GM19238 (cell line): Measurements from ENCODE around the gene MACROD1.
"Not testable (repeated sequence)": the region's sequence is repeated elsewhere in the genome, so short reads cannot be mapped to it uniquely, and the experiment has no call there.

Source experiments
- DNase-seq: peaks from one replicate; pipeline ENCODE4 v3.0.0; 2011; ENCODE audit warnings: low spot score; ENCODE audit not compliant: insufficient read length

MACROD1 gene

DNA sequence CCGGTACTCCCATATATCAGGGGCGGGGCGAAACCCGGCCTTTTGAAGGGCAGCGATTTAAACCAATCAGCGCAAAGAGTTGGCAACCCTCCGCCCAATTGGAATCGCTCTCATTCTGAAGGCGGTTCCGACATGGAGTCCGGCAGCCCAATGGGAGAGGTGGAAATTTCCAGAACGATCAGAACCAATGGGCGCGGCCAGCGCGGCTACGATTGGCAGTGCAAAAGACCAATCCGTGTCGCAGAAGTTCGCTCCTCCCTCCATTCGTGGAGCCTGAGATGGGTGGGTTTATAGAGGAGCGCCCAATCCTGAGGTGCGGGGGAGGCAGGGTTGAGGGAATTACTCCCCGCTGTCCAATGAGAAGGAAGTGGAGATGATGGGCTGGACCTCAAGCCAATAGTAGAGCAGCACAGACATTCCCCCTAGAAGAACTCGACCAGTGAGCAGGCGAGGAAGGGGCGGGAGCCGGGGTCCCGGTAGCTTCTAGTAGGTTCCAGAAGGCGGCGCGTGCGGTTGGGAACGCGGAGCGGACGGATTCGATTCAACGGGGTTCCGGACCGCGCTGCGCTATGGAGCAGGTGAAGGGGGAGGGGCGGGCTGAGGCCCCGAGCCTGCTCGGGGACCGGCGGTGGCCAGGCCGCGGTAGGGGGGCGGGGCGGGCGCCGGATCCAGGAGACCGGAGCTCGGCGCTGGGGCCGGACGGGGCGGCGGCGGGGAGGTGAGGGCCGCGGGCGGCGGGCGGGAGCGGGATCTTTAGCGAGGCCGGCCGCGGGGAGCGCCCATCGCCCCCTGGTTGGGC, 20.0 kb upstream of the MACROD1 start, which contains the start of gene STIP1:
TSS of gene STIP1 (plus strand) at position 479 of the 799 bp plus-strand sequence. CDS start at position 570, 91 bp downstream.
- DNase-seq, result peak; percentile 98

DNA sequence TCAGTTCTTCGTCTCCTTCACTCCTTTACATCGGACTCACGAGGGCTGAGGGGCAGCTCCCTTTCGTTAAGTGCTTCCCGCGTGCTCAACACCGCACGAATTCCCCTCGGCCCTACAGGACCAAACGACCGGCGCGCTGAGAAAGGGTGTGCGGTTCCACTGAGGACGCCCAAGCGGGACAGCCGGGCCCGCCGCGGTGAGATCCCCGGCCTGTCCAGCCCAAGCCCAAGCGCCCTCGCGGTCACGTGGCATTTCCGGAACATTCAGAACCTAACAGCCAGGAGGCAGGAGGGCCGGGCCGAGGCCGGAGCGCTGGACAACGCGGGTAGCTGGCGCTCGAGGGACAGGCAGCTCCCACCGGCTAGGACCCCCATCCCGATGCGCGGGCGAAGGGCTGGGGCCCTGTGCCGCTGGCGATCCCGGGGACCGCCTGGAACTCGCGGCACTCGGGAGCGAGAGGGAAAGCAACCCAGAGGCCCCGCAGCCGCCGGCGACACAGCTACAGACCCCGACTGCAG, 19.3 kb upstream of the MACROD1 start:
- DNase-seq, result peak; percentile 28

- no peak for DNase-seq
These were observed 18.0 kb upstream of the MACROD1 start for GRCh38 chr11:64183890-64184289.

DNA sequence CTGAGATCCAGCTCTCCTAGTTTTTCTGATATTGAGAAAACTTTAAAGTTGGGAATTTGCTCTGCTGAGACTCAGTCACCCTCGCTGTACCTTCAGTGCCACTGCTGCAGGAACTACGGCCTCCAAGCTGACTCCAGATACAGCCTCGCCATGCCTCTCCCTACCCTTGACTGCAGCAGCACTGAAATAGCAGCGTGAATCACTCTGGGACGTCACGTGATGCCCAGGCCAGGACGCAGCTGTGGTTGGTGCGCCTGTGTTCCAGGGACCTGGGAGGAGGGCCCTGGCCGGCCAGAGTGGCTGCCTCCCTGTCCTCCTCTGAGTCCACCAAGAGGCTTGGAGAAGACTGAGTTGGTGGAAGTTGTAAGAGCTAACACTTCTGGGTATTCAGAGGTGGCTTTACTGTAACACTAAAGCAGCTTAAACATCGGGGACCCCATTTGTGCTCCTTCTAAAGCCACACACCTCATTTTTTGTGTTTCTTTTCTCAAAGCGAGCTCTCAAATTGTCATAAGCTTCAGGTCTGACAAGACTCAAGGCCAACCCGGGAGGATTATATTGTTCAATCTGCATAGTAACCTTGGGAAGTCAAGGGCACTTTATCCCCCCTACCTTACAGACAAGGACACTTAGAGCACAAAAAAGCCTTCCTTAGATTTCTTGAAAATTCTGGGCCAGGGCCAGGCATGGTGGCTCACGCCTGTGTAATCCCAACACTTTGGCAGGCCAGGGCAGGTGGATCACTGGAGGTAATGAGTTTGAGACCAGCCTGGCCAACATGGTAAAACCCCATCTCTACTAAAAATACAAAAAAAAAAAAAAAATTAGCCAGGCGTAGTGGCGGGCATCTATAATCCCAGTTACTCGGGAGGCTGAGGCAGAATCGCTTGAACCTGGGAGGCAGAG, 15.8 kb upstream of the MACROD1 start:
- peak; percentile 49 for DNase-seq

DNA sequence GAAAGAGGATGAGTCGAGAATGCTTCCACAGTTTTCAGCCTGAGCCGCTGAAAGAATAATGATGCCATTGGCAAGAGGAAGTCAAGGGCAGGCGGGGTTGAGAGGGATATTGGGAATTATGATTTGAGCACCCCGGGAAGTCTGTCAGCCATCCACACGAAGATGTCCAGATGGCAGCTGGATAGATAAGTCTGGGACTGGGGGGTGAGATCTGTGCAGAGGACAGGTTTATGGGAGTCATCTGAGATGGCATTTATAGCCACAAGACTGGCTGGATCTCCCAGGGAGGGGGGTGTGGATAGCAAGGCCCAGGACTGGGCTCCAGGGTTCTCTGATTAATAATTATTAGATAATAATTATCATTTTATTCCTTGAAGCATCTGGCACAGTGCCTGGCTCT, 15.0 kb upstream of the MACROD1 start:
- no peak for DNase-seq

DNA sequence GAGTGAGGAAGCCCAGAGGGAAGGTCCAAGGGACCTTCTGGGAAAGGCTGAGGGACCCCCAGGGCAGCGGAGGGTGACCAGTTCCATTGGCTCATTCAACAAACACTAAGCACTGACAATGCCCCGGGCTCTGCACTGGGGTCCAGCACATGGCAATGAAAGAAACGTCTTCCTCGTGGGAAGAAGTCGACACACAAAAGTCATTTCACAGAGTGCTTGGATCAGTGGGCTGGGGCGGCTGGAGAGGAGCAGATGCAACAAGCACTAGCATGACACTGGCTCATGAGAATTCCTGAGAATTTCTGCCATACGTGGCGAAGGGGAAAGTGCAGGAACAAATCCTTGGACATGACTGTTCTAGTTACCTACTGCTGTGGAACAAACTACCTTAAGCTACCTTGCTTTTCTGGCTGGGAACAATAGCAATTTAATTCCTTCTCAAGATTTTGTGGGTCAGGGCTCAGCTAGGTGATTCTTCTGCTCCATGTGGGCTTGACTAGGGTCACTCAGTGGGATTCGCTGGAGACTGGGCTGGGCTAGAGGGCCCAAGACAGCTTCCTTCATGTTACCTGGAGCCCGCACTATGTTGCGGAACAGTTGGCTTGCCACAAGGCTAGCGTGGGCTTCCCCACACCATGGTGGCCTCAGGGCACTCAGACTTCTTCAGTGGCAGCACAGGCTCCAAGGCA, 13.2 kb upstream of the MACROD1 start:
- DNase-seq, result no peak

- no peak for DNase-seq
These were observed 12.3 kb upstream of the MACROD1 start for GRCh38 chr11:64178203-64178602.

- no peak for DNase-seq
These were observed 10.8 kb upstream of the MACROD1 start for GRCh38 chr11:64176751-64177150.

DNA sequence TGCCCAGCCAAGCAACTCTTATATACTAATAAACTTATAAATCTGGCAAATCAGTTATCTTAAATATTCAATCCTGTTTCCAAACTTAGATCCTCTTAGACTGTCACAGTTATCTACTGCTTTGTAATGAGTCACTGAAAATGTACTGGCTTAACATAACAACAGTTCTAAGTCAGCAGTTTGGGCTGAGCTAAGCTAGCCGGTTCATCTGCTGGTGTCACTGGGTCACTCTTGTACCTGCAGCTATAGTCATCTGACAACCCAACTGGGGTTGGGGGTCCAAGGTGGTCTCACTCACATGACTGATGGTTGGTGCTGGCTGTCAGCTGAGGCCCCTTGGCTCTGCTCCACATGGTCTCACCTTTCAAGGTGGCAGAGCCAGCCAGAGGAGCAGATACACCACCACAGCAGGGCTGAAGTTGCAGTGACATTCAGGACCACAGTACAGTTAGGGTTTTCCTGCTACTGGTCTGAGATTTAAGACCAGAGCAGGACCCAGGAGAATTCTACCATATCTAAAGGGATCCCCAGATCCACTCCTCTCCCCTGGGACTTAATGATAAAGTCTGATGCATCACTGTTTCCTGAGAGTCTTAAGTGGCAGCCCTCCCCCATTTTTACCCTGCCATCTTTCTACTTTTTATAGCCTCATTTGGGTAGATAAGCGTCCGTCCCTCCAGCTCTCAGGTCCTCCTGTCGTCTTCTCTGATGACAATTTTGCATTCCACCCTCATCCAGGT, 7.9 kb upstream of the MACROD1 start:
- no peak for DNase-seq

- no peak for DNase-seq
These were observed 4.5 kb upstream of the MACROD1 start for GRCh38 chr11:64170419-64170818.

GRCh38 chr11:64165481-64165841, 452 bp downstream of the MACROD1 start:
- DNase-seq, result no peak

DNA sequence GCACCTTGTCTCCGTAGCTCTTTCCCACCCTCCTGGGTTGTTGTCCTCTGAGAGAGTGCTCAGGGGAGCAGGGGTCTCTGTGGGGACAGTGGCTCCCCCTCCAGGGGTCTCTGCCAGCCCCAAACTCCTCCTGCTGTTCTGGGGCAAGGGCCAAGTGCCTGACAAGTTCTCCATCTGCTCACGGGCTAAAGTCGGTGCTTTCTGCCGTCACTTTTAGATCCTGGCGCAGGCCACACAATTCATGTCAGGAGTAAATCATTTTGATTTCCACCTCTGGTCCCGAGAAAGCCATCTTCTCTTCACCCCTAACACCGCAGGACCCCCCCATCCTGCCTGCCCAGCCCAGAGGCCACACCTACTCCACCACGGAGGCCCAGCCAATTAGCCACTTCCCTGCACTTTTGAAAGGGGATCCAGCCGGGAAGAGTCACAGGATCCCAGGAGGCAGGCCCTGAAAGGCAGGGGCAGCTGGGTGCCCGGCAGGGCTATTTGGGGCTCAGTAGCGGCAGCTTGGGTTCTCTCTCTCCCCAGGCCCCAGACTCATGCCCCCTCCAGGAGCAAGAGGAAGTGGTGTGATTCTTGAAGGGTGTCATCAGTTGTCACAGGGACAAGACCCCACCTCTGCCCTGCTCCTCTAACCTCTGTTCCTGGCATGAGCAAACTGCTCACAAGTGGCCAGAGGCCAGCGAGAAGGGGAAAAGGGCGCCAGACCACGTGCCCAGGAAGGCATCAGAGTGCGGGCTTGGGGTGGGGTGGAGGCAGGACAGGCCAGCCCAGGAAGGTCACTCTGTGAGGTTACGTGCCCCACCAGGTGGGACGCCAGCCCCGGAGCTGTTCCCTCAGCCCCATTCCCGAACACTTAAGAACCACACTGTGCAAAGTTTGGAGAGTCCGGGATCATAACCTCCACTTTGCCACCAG, 1.3 kb downstream of the MACROD1 start:
- DNase-seq, result no peak

DNA sequence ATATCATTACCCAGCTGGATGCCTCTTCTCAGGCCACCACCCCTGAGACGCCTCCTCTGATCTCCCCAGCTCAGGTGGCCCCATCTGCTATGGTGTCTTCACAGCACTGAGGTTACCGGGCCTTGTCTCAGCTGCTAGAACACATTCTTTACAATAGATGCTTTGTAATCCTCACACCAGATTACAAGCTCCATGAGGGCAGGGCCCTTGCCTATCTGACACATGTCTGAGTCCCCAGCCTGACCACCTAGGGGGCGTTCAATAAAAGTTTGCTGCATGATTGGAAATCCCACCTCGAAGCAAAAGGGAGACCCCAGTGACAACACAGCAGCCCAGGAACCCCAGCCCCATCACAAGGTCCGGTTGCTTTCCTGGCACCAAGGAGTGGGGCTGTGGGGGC, 2.0 kb downstream of the MACROD1 start:
- DNase-seq, result no peak

GRCh38 chr11:64162769-64163168, 3.1 kb downstream of the MACROD1 start:
- not testable (repeated sequence) for DNase-seq

- DNase-seq, result no peak
These were observed 4.9 kb downstream of the MACROD1 start for GRCh38 chr11:64161037-64161436.

DNA sequence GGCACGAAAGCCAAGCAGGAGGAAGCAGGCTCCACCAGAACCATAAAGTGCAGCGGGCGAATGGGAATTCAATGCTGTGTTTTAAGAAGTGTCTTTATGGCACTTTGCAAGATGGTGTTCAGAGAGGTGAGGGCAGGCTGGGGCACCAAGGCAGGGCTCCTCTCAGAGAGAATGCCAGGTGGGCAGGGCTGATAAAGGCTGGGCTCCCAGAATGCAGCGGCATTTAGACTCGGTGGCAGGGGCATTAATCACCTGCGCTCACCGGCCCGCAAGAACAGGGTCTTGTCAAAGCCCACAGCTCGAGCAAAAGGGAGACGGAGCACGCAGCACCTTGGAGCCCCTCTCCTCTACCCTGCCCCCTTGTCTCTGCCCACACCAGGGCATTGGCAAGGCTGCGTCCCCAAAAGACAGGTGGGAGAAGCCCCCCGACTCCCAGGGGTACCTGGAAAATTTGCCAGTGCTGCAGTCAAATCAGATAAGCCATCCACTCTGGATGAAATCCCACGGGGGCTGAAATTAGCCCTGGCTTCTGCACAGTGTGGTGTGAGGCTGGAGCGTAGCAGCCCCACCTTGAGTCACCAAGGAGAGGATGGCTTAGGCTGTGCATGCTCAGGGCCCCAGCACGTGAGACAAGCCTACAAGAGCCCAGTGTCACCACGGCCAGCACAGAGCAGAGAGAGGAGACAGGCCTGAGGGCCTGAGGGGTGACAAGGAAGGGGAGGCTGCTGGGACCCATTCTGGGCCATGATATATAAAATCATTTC, 8.1 kb downstream of the MACROD1 start:
- no peak for DNase-seq

GRCh38 chr11:64156235-64157011, 9.5 kb downstream of the MACROD1 start:
- no peak for DNase-seq

DNA sequence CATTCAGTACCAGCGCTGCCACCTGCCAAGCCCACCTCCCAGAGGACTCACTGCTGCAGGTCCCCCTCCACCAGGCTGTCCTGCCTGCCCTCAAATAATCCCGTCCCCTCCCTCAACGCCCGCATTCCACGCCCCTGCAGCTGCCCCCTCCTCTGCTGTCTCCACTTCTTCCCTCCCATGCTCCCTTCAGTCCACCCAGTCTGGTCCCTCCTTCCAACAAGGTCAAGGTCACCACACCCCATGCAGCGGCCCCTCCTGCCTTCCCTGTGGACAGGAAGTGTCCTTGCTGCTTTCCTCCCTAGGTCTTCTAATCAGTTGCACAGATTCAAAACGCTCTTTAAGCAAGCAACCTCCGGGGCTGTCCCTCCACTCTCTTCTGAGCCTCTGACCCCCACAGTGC, 12.1 kb downstream of the MACROD1 start:
- DNase-seq, result no peak
